Stimulated activated naive CD8-positive, alpha-beta T cell treated with anti-CD3 and anti-CD28 coated beads, Interleukin-15, Interleukin-2, amounts not matched to agents 100 ng/mL and 50 ng/mL, for 24 hours (primary cell): ENCODE results near the gene TSG101.

Experiments
- H3K27ac Mint-ChIP-seq: one replicate; pipeline ENCODE4 v1.8.0; 2021; ENCODE audit warnings: mild to moderate bottlenecking, mixed read lengths
- H3K27me3 Mint-ChIP-seq: one replicate; pipeline ENCODE4 v1.8.0; 2021; ENCODE audit warnings: mixed read lengths
- H3K36me3 Mint-ChIP-seq: one replicate; pipeline ENCODE4 v1.8.0; 2021; ENCODE audit warnings: low read depth, mixed read lengths
- H3K4me1 Mint-ChIP-seq: one replicate; pipeline ENCODE4 v1.8.0; 2021; ENCODE audit warnings: low read depth, mixed read lengths
- H3K4me3 Mint-ChIP-seq: one replicate; pipeline ENCODE4 v1.8.0; 2021; ENCODE audit warnings: mild to moderate bottlenecking, mixed read lengths
- H3K9me3 Mint-ChIP-seq: one replicate; pipeline ENCODE4 v1.8.0; 2021; ENCODE audit warnings: mixed read lengths

The TSG101 gene

GRCh38 chr11:18471995-18472394 is 54.7 kb downstream of the TSG101 start:
- Mint-ChIP-seq H3K27me3 (no peaks in the 10 kb centered on the region), H3K9me3 (no peaks in the 10 kb centered on the region), H3K36me3 (peaks cover 22% of the 10 kb centered on the region), H3K4me3 (no peak overlapping the region), H3K4me1 (peaks cover 12% of the 10 kb centered on the region), H3K27ac (no peak overlapping the region)

DNA sequence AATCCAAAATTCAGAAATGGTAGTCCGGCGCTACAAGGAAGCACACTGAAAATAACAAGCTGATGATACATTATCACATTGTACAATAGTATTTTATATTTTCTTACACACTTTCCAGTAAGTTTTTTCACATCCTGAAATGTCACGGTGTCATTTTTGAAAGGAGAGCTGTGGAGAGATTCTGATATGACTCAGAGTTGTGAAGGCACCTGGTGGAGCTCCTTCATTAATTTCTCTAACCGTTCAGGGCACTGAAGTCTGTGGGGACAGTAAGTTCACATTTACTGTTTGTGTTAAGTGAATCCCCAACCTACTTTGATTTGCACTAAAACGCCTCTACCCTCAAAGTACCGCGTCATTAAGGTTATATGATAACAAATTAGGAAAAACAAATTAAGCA is 57.8 kb downstream of the TSG101 start:
- H3K9me3 Mint-ChIP-seq = no peaks in the 10 kb centered on the region
- H3K27ac Mint-ChIP-seq = no peak overlapping the region
- no peak overlapping the region for H3K4me3 Mint-ChIP-seq
- H3K36me3 Mint-ChIP-seq = no peaks in the 10 kb centered on the region
- H3K4me1 Mint-ChIP-seq = peaks cover 12% of the 10 kb centered on the region
- H3K27me3 Mint-ChIP-seq = no peaks in the 10 kb centered on the region

GRCh38 chr11:18468059-18468458 is 58.7 kb downstream of the TSG101 start:
- H3K27ac Mint-ChIP-seq = no peak overlapping the region

GRCh38 chr11:18466402-18466801 is 60.3 kb downstream of the TSG101 start:
- Mint-ChIP-seq H3K36me3 (no peaks in the 10 kb centered on the region), H3K27ac (no peak overlapping the region), H3K4me1 (peaks cover 7% of the 10 kb centered on the region), H3K27me3 (no peaks in the 10 kb centered on the region), H3K9me3 (no peaks in the 10 kb centered on the region), H3K4me3 (no peak overlapping the region)

More at GRCh38 chr11:18468059-18468458, 58.7 kb downstream of the TSG101 start:
- Mint-ChIP-seq H3K4me1 (peaks cover 12% of the 10 kb centered on the region), H3K27me3 (no peaks in the 10 kb centered on the region), H3K4me3 (no peak overlapping the region), H3K36me3 (no peaks in the 10 kb centered on the region), H3K9me3 (no peaks in the 10 kb centered on the region)

DNA sequence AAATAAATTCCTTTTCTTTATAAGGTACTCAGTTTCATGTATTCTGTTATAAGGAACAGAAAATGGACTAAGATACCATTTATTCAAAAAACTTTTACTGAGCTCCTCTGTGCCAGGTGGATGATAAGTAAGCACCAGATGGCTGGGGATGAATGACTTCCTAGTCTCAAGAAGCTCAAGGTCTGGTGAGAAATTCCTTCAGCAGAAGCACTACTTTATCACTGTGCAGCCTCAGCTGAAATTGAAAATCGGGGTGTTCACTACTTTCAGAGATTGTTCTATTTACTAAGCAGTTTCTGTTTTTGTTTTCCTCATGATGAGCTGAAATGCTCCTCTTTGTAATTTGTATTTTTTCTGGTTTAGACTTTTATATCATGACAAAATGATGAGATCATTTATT is 63.3 kb downstream of the TSG101 start:
- Mint-ChIP-seq H3K36me3 (no peaks in the 10 kb centered on the region), H3K9me3 (no peaks in the 10 kb centered on the region), H3K27me3 (no peaks in the 10 kb centered on the region), H3K4me1 (no peaks in the 10 kb centered on the region), H3K27ac (no peak overlapping the region), H3K4me3 (no peak overlapping the region)

DNA sequence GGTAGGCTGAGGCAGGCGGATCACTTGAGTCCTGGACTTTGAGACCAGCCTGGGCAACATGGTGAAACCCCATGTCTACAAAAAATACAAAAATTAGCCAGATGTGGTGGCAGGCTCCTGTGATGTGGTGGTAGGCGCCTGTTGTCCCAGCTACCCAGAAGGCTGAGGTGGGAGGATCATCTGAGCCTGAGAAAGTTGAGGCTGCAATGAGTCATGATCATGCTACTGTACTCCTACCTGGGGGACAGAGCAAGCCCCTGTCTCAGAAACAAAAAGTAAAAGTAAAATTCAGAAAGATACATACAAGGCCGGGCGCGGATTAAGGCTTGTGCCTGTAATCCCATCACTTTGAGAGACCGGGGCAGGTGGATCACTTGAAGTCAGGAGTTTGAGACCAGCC is 64.8 kb downstream of the TSG101 start:
- Mint-ChIP-seq H3K27ac (no peak overlapping the region), H3K9me3 (no peaks in the 10 kb centered on the region), H3K4me1 (no peaks in the 10 kb centered on the region), H3K36me3 (no peaks in the 10 kb centered on the region), H3K27me3 (no peaks in the 10 kb centered on the region), H3K4me3 (no peak overlapping the region)

GRCh38 chr11:18459634-18460033 is 67.1 kb downstream of the TSG101 start:
- H3K9me3 Mint-ChIP-seq = no peaks in the 10 kb centered on the region
- no peaks in the 10 kb centered on the region for H3K4me1 Mint-ChIP-seq
- H3K27me3 Mint-ChIP-seq = no peaks in the 10 kb centered on the region
- H3K4me3 Mint-ChIP-seq = no peak overlapping the region
- H3K36me3 Mint-ChIP-seq = no peaks in the 10 kb centered on the region
- no peak overlapping the region for H3K27ac Mint-ChIP-seq

- Mint-ChIP-seq H3K9me3 (no peaks in the 10 kb centered on the region), H3K27me3 (peaks cover 4% of the 10 kb centered on the region), H3K4me3 (no peak overlapping the region)
Measured at GRCh38 chr11:18457450-18457849, 69.3 kb downstream of the TSG101 start.

DNA sequence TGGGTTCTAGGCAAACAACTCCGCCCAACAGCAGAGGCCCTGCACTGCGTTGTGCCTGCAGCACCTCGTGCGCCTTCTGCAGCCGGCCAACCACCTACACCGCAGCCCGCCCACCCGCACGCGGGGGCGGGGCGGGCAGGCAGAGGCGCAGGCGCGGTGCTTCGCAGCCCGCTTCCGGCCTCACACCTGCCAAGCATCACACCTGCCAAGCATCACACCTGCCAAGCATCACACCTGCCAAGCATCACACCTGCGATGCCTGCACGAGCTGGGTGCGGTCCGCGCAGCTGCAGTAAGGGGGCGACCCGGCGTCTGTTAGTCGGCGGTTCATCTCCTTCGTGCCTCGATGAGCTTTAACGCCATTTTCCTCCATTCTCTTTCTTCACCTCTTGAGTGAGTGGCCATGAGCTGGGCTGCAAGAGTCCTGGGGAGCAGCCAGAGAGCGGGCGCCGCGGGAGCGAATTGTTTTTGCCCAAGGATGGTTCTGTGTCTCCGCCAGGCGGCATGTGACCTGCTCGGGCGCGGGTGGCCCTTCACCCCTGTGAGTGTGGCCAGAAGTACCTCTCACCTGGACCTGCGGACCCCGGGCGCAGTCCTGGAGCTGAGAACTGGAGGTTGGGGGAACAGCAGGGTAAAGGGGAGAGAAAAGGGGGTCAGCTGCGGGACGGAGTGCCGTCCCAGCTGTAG is 70.9 kb downstream of the TSG101 start, which contains the start of gene LDHAL6A:
TSS of gene LDHAL6A (plus strand) at position 171 of the 687 bp plus-strand sequence. CDS start 825 bp downstream, outside the sequence.
- Mint-ChIP-seq H3K27ac (no peak within 1 kb of the TSS), H3K4me1 (no peaks in the 10 kb centered on the region), H3K36me3 (no peaks in the 10 kb centered on the region), H3K4me3 (no peak within 1 kb of the TSS), H3K27me3 (peaks cover 4% of the 10 kb centered on the region), H3K9me3 (no peaks in the 10 kb centered on the region)

More at GRCh38 chr11:18457450-18457849, 69.3 kb downstream of the TSG101 start:
- Mint-ChIP-seq H3K4me1 (no peaks in the 10 kb centered on the region), H3K36me3 (no peaks in the 10 kb centered on the region), H3K27ac (no peak overlapping the region)

DNA sequence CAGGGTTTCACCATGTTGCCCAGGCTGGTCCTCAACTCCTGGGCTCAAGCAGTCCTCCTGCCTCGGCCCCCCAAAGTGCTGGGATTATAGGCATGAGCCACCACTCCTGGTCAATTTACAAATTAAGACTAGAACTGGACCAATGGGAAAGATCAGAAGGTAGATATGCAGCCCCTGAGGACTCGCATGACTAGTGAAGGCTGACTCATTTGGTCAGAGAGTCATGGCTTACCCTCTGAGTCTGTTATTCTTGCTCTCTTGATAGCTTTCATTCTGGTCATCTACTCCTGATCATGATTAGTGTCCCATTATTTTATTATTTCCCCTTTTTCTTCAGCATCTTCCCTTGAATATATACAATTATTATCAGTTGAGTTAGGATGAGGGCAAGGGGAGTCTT is 73.8 kb downstream of the TSG101 start:
- Mint-ChIP-seq H3K36me3 (no peaks in the 10 kb centered on the region), H3K4me1 (no peaks in the 10 kb centered on the region), H3K4me3 (no peak overlapping the region), H3K27ac (no peak overlapping the region), H3K27me3 (peaks cover 4% of the 10 kb centered on the region), H3K9me3 (no peaks in the 10 kb centered on the region)

DNA sequence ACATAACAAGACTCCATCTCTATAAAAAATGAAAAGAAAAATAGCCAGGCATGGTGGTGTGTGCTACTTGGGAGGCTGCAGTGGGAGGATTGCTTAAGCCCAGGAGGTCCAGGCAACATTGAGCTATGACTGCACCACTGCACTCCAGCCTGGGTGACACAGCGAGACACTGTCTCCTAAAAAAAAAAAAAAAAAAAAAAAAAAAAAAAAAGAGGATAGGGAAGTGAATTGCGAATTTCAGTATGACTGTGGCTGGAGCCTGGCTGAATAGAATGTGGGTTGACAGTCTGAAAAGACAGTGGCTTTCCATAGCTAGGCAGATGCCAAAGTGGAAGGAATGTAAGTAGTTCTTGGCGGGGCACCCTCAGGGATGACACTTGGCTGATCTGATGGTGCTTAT is 77.5 kb downstream of the TSG101 start:
- Mint-ChIP-seq H3K27ac (no peak overlapping the region), H3K9me3 (no peaks in the 10 kb centered on the region), H3K4me1 (no peaks in the 10 kb centered on the region), H3K36me3 (no peaks in the 10 kb centered on the region), H3K4me3 (no peak overlapping the region), H3K27me3 (peaks cover 5% of the 10 kb centered on the region)

DNA sequence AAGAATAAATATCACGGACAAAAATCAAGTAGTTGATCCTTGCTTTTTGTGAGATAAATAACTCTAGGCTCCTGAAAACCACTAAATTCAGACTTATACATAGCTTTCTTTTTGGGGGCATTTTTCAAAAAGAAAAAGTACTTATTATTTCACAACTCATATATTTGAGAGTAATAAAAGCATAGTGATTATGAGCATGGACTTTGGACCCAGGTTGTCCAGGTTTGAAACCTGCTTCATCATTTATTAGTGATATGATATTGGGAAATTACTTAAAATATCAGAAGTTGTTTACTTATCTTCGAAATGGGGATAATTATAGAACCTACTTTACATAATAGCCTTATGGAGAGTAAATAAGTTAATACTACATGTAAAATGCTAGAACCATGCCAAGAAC is 88.1 kb downstream of the TSG101 start:
- Mint-ChIP-seq H3K27ac (no peak overlapping the region), H3K4me1 (no peaks in the 10 kb centered on the region), H3K27me3 (no peaks in the 10 kb centered on the region), H3K9me3 (peaks cover 4% of the 10 kb centered on the region), H3K36me3 (no peaks in the 10 kb centered on the region), H3K4me3 (no peak overlapping the region)
